Measurements from ENCODE around the gene DTNB. TPM values are rescaled to one million over a fixed set of nuclear protein-coding genes. Genes with fewer than 3 reads are reported as not detected.

DTNB gene
- polyA plus RNA-seq, 1 experiment, result 12.5 TPM

DNA sequence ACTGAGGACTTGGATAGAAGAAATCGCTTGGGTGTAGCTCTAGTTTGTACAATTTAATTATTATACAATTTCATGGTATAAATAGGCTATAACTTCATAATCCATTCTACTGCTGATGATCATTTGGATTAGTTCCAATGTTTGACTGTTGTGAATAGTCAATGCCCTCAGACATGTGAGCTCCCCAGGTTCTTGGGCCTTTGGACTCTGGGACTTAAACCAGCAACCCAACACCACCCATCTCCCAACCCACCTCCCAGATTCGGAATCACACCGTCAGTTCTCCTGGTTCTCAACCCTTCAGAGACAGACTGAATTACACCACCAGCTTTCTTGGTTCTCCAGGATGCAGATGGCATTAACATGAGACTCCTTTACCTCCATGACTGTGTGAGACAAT is 247.1 kb downstream of the DTNB start:
- no peak overlapping the region for H3K27ac ChIP-seq (ENCODE audit: low read depth, low read length)
- no peaks in the 10 kb centered on the region for H3K27me3 ChIP-seq (ENCODE audit: control insufficient read depth, insufficient read depth, low read length)
- no peak overlapping the region for H3K4me3 ChIP-seq (ENCODE audit: low read depth, low read length)
- DNase-seq (ENCODE audit: low read depth, low spot score), result no peak
- no peaks in the 10 kb centered on the region for H3K9me3 ChIP-seq (ENCODE audit: control insufficient read depth, insufficient read depth, low read length)
- CTCF ChIA-PET, result no interaction called here
- POLR2A ChIA-PET, result no interaction called here
- TF ChIP-seq, protein P1, sequence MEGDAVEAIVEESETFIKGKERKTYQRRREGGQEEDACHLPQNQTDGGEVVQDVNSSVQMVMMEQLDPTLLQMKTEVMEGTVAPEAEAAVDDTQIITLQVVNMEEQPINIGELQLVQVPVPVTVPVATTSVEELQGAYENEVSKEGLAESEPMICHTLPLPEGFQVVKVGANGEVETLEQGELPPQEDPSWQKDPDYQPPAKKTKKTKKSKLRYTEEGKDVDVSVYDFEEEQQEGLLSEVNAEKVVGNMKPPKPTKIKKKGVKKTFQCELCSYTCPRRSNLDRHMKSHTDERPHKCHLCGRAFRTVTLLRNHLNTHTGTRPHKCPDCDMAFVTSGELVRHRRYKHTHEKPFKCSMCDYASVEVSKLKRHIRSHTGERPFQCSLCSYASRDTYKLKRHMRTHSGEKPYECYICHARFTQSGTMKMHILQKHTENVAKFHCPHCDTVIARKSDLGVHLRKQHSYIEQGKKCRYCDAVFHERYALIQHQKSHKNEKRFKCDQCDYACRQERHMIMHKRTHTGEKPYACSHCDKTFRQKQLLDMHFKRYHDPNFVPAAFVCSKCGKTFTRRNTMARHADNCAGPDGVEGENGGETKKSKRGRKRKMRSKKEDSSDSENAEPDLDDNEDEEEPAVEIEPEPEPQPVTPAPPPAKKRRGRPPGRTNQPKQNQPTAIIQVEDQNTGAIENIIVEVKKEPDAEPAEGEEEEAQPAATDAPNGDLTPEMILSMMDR (IDR thresholded peaks at IDR 0.05; ENCODE audit: low read depth, low read length), result no peak

DNA sequence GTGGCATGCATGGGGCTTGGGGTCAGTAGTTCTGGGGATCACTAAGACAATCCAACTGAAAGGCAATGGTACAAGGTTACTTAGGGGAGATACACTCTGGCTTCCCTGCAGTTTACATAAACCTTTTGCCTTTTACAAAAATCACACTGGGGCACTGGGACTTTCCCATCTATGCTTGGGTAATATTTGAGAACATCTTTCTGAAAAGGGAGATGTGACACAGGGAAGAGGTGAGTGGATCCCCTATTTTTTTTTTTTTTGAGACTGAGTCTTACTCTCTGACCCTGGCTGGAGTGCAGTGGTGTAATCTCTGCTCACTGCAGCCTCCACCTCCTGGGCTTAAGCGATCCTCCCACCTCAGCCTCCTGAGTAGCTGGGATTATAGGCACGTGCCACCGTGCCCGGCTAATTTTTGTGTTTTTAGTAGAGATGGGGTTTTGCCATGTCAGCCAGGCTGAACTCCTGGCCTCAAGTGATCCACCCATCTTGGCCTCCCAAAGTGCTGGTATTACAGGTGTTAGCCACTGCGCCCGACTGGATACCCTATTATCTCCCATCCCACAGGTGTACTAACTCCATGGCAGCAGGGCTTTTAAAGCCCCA is 248.8 kb downstream of the DTNB start:
- ChIA-PET POLR2A (no interaction called here), CTCF (no interaction called here)
- Histone ChIP-seq H3K9me3 (ENCODE audit: control insufficient read depth, insufficient read depth, low read length) (no peaks in the 10 kb centered on the region), H3K27me3 (ENCODE audit: control insufficient read depth, insufficient read depth, low read length) (no peaks in the 10 kb centered on the region), H3K4me3 (ENCODE audit: low read depth, low read length) (no peak overlapping the region), H3K27ac (ENCODE audit: low read depth, low read length) (no peak overlapping the region)
- TF ChIP-seq, protein P1 (IDR thresholded peaks at IDR 0.05; ENCODE audit: low read depth, low read length), result no peak
- DNase-seq (ENCODE audit: low read depth, low spot score), result no peak

DNA sequence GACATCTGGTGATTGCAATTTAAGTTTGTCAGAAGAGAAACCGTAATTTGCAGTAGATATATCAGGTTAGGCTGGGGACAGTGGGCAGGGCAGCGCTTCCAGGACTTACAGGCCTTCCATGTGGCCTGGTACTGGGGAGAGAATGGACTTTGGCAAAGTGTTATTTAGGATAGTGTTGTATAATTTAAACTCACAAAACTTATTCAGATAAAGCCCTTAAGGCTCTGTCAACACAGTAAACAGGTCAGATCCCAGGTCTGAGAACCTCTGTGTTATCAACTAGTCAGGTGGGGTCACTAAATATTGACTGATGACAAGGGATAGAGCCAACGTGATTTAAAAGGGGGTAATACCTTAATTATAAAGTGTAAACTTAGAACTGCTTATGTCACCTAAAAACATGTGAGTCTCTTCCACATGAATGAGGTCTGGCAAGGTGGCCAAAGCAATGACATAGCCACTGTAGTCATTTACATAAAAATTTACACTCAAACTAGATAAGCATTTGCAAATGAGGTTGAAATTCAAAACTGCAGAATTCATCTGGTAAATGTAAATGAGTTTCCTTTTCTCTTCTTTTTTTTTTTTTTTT is 251.5 kb downstream of the DTNB start:
- ChIA-PET CTCF (no interaction called here), POLR2A (no interaction called here)
- TF ChIP-seq, protein P1 (IDR thresholded peaks at IDR 0.05; ENCODE audit: low read depth, low read length), result no peak
- Histone ChIP-seq H3K27ac (ENCODE audit: low read depth, low read length) (no peak overlapping the region), H3K4me3 (ENCODE audit: low read depth, low read length) (no peak overlapping the region), H3K27me3 (ENCODE audit: control insufficient read depth, insufficient read depth, low read length) (no peaks in the 10 kb centered on the region), H3K9me3 (ENCODE audit: control insufficient read depth, insufficient read depth, low read length) (no peaks in the 10 kb centered on the region)
- no peak for DNase-seq (ENCODE audit: low read depth, low spot score)

DNA sequence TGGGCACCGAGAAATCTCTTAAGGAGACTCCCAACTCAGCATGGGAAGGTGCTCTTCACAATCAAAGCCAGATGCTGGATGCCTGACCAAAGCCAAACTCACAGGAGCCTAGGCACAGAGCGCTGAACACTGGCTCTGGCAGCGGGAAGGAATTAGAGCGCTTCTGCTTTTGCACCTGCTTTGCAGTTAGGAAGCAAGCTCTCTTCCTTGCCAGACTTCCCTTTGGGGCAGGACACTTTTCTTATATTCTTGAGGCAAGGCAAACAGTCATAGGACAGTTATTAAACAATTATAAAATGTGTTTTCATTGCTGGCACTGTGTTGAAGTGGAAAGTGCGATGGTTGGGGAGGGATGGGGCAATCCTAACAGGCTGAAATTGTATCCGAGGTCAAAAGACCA is 252.1 kb downstream of the DTNB start:
- no peak overlapping the region for H3K27ac ChIP-seq (ENCODE audit: low read depth, low read length)
- CTCF ChIA-PET, result no interaction called here
- TF ChIP-seq, protein P1 (IDR thresholded peaks at IDR 0.05; ENCODE audit: low read depth, low read length), result no peak
- POLR2A ChIA-PET, result no interaction called here
- DNase-seq (ENCODE audit: low read depth, low spot score), result no peak
- no peaks in the 10 kb centered on the region for H3K27me3 ChIP-seq (ENCODE audit: control insufficient read depth, insufficient read depth, low read length)
- H3K9me3 ChIP-seq (ENCODE audit: control insufficient read depth, insufficient read depth, low read length), result no peaks in the 10 kb centered on the region
- no peak overlapping the region for H3K4me3 ChIP-seq (ENCODE audit: low read depth, low read length)

DNA sequence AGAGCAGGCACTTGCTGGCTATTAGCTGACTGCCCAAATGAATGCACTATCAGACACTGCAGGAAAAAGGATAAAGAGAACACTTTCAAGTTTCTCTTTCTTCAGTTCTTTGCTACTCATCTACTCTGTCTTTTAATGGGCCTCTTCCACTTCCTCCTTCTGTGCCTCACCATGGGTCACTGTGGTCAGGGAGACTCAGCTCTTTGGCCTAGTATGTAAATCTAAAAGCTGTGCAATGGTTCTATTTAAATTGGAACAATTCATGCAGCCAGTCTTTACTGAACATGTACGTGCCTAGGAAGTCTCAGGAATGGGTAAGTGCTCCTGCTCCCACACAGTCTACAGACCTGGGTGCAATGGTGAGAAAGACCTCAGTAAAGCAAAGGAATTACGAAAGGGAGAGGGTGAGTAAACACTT is 252.5 kb downstream of the DTNB start:
- Histone ChIP-seq H3K9me3 (ENCODE audit: control insufficient read depth, insufficient read depth, low read length) (no peaks in the 10 kb centered on the region), H3K27me3 (ENCODE audit: control insufficient read depth, insufficient read depth, low read length) (no peaks in the 10 kb centered on the region), H3K4me3 (ENCODE audit: low read depth, low read length) (no peak overlapping the region), H3K27ac (ENCODE audit: low read depth, low read length) (no peak overlapping the region)
- ChIA-PET CTCF (no interaction called here), POLR2A (no interaction called here)
- TF ChIP-seq, protein P1 (IDR thresholded peaks at IDR 0.05; ENCODE audit: low read depth, low read length), result no peak
- DNase-seq (ENCODE audit: low read depth, low spot score), result no peak

Measured in AG04450 (cell line).